ENCODE data around the gene ATRN.

DNA sequence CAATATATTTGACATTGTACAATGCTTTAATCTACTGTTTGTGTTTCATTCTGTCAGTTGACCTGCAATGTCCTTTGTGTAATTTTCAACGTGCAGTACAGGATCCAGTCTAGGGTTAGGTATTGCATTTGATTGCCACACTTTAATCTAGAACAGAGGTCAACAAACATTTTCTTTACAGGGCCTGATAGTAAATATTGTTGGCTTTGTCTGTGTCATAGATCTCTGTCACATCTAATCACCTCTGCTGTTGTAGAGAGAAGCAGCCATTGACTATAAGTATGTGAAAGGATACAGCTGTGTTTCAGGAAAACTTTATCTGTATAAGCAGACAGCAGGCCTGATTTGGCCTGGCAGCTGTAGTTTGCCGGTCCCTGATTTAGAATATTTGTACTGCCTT, 39.3 kb downstream of the ATRN start:
- TF ChIP-seq, protein P1, sequence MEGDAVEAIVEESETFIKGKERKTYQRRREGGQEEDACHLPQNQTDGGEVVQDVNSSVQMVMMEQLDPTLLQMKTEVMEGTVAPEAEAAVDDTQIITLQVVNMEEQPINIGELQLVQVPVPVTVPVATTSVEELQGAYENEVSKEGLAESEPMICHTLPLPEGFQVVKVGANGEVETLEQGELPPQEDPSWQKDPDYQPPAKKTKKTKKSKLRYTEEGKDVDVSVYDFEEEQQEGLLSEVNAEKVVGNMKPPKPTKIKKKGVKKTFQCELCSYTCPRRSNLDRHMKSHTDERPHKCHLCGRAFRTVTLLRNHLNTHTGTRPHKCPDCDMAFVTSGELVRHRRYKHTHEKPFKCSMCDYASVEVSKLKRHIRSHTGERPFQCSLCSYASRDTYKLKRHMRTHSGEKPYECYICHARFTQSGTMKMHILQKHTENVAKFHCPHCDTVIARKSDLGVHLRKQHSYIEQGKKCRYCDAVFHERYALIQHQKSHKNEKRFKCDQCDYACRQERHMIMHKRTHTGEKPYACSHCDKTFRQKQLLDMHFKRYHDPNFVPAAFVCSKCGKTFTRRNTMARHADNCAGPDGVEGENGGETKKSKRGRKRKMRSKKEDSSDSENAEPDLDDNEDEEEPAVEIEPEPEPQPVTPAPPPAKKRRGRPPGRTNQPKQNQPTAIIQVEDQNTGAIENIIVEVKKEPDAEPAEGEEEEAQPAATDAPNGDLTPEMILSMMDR (IDR thresholded peaks at IDR 0.05): no peak
- TF ChIP-seq POLR2AphosphoS5 (IDR thresholded peaks at IDR 0.05) (no peak), POLR2A (IDR thresholded peaks at IDR 0.05) (no peak)

All from stomach (tissue), 4 donors.